Lung (tissue), 12 donors: ENCODE results near the gene BCL2. TPM values are rescaled to one million over a fixed set of nuclear protein-coding genes. Genes with fewer than 3 reads are reported as not detected.
A peak's percentile ranks its signal among the peaks of the same experiment; 100 is the strongest.

ENCODE experiments used
- ATAC-seq: fragments of 200-7000 bp; cut with Tn5 transposase; one replicate; pipeline ENCODE4 v1.9.1; 2020; ENCODE audit warnings: moderate number of reproducible peaks; ENCODE audit not compliant: insufficient read depth, low FRiP score
- DNase-seq, 3 donors: peaks; one replicate each; pipeline ENCODE4 v3.0.0-alpha.2; 2013 to 2017
- H3K27ac ChIP-seq, 2 donors: one replicate each; pipeline ENCODE4 v1.5.1; 2013; ENCODE audit warnings: mild to moderate bottlenecking in 2 of 2, moderate library complexity in 2 of 2, control low read depth in 1 of 2, inconsistent platforms in 1 of 2, low read depth in 1 of 2, low read length in 1 of 2
- H3K27me3 ChIP-seq, 3 donors: one replicate each; pipeline ENCODE4 v1.5.1; 2013; ENCODE audit warnings: low read length in 2 of 3; ENCODE audit not compliant: control insufficient read depth in 3 of 3, insufficient read depth in 3 of 3
- H3K36me3 ChIP-seq, 4 donors: one replicate each; pipeline ENCODE4 v1.5.1; 2013; ENCODE audit warnings: low read length in 4 of 4, mild to moderate bottlenecking in 1 of 4, moderate library complexity in 1 of 4; ENCODE audit not compliant: control insufficient read depth in 4 of 4, insufficient read depth in 4 of 4
- H3K4me1 ChIP-seq, 5 donors: one replicate each; pipeline ENCODE4 v1.5.1; 2013; ENCODE audit warnings: low read length in 5 of 5, mild to moderate bottlenecking in 2 of 5, moderate library complexity in 1 of 5; ENCODE audit not compliant: control insufficient read depth in 5 of 5, insufficient read depth in 5 of 5
- H3K4me3 ChIP-seq: one replicate; pipeline ENCODE4 v1.5.1; 2013; ENCODE audit warnings: mild to moderate bottlenecking, control low read depth, moderate library complexity
- H3K9ac ChIP-seq, 2 donors: one replicate each; pipeline ENCODE4 v1.5.1; 2013; ENCODE audit warnings: low read length in 2 of 2, control low read depth in 1 of 2; ENCODE audit not compliant: insufficient read depth in 1 of 2
- H3K9me3 ChIP-seq, 4 donors: one replicate each; pipeline ENCODE4 v1.5.1; 2013; ENCODE audit warnings: low read length in 3 of 4, mild to moderate bottlenecking in 1 of 4, moderate library complexity in 1 of 4; ENCODE audit not compliant: control insufficient read depth in 4 of 4, insufficient read depth in 3 of 4
- WGBS, 2 donors: extraction: QIAGEN DNeasy Blood & Tissue Kit; methylation state at CpG; one replicate each; pipeline ENCODE4 v1.1.7; 2013; 5-methylcytosine and 5-hydroxymethylcytosine counted together
- polyA plus RNA-seq, 2 donors: library from polyadenylated mRNA; stranded (reverse); fragments of 200-250 nt; gene quantifications; one replicate each; pipeline ENCODE4 v1.2.1, GENCODE V29; 2013
- total RNA-seq, 2 donors: library from RNA; depleted of rRNA in 1 of 2; stranded (reverse); fragments of >200 nt in 1 of 2; gene quantifications; one replicate each; pipeline ENCODE4 v1.2.1, GENCODE V29; 2014 to 2021
- TF ChIP-seq, protein P1 (sequence below): IDR thresholded peaks from 2 replicates; pipeline ENCODE4 v1.5.1; 2012; ENCODE audit warnings: mild to moderate bottlenecking; ENCODE audit errors: control extremely low read depth, extremely low read depth
- donor health status: control.
- donor health status: control.
- donor health status: Bipolar disorder and iron deficiency.
- donor health status: healthy.
- donor health status: DM: yes; HTN: yes; CAD: no.

Gene BCL2
- total and polyA plus RNA-seq, 4 donors: 1.5 to 30.9 (median 5.3) TPM

DNA sequence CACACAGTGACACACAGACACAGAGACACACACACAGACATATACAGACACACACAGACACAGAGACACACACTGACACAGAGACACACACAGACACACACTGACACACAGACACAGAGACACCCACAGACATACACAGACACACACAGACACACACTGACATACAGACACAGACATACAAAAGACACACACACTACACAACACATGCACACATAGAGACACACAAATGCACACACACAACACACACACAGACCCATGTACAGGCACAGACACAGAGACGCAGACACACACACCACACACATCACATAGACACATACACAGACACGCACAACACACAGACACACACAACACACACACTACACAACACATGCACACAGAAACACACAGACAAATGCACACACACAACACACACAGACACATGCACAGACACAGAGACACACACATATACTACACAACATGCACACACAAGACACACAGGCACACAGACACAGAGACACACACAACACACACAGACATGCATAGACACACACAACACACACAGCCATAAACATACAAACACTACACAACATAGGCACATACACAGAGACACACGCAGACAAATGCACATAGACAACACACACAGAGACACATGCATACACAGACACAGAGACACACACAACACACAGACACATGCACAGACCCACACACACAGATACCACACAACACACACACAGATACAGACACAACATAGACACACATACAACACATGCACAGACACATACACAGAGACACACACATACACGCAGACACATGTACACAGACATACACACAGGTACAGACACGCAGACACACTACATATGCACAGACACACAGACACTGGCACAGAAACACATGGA, 120.5 kb downstream of the BCL2 start:
- peak overlapping the region; percentile 5 for H3K4me3 ChIP-seq
- WGBS, 2 donors: 94 to 99% methylated on average over 5 of the region's 5 CpGs
- no peaks in the 10 kb centered on the region for H3K36me3 ChIP-seq
- DNase-seq (no peak), ATAC-seq (no peak)
- no peak overlapping the region for H3K27ac ChIP-seq
- TF ChIP-seq, protein P1, sequence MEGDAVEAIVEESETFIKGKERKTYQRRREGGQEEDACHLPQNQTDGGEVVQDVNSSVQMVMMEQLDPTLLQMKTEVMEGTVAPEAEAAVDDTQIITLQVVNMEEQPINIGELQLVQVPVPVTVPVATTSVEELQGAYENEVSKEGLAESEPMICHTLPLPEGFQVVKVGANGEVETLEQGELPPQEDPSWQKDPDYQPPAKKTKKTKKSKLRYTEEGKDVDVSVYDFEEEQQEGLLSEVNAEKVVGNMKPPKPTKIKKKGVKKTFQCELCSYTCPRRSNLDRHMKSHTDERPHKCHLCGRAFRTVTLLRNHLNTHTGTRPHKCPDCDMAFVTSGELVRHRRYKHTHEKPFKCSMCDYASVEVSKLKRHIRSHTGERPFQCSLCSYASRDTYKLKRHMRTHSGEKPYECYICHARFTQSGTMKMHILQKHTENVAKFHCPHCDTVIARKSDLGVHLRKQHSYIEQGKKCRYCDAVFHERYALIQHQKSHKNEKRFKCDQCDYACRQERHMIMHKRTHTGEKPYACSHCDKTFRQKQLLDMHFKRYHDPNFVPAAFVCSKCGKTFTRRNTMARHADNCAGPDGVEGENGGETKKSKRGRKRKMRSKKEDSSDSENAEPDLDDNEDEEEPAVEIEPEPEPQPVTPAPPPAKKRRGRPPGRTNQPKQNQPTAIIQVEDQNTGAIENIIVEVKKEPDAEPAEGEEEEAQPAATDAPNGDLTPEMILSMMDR: no peak
- H3K9ac ChIP-seq: no peak overlapping the region
- peaks cover 0 to 2% (median 0%) of the 10 kb centered on the region in 4 donors for H3K9me3 ChIP-seq
- H3K27me3 ChIP-seq: no peaks in the 10 kb centered on the region
- peaks cover 0 to 16% (median 2%) of the 10 kb centered on the region in 5 donors for H3K4me1 ChIP-seq

DNA sequence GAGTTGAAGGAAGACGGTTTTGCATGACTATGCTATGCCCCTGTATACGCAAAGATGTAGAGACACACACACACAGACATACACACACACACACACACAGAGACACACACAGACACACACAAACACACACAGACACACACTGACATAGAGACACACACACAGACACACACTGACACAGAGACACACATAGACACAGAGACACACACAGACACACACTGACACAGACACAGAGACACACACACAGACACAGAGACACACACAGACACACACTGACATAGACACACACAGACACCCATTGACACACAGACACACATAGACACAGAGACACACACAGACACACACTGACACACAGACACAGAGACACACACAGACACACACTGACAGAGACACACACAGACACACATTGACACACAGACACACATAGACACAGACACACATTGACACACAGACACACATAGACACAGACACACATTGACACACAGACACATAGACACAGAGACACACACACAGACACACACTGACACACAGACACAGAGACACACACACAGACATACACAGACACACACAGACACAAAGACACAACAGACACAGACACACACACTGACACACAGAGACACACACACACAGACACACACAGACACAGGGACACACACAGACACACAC, 121.3 kb downstream of the BCL2 start:
- no peak overlapping the region for H3K4me3 ChIP-seq
- peak overlapping the region in 1 of 2 donors; percentile 52 for H3K27ac ChIP-seq
- 48 to 63% methylated on average over 2 of the region's 2 CpGs for WGBS, 2 donors
- no peaks in the 10 kb centered on the region for H3K27me3 ChIP-seq
- H3K9me3 ChIP-seq: peaks cover 0 to 2% (median 0%) of the 10 kb centered on the region in 4 donors
- DNase-seq (no peak), ATAC-seq (no peak)
- no peaks in the 10 kb centered on the region for H3K36me3 ChIP-seq
- H3K4me1 ChIP-seq: peaks cover 0 to 16% (median 6%) of the 10 kb centered on the region in 5 donors
- no peak overlapping the region for H3K9ac ChIP-seq
- TF ChIP-seq, protein P1: no peak

DNA sequence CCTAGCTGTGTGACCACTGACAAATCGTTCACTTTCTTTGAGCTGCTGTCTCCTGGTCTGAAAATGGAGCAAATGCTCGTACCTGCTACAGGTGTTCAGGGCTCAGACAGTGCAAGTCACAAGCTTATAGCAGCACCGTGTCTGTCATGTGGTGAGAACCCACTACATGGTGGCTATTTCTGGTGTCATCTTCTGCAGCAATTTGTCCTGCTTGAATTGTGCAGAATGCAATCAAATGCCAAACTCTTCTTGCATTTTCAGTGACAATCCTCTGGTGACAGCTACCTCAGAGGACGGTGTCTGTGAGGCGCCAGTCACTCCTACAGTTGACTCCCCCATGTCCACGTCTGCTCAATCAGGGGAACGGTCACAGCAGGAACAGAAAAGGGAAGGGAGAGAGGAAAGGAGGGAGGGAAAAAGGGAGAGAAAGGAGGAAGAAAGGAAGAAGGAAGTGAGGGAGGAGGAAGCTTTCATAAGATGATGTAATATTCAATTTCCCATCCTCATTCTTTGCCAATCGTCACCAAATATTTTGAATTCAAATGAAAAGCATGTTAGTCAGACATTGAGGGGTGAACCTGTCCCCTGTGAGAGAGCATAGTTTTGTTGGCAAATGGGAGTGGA, 122.2 kb downstream of the BCL2 start:
- Histone ChIP-seq H3K9me3 (peaks cover 0 to 2% (median 0%) of the 10 kb centered on the region in 4 donors), H3K27me3 (no peaks in the 10 kb centered on the region), H3K9ac (no peak overlapping the region), H3K36me3 (no peaks in the 10 kb centered on the region), H3K27ac (no peak overlapping the region), H3K4me3 (no peak overlapping the region), H3K4me1 (peaks cover 0 to 16% (median 8%) of the 10 kb centered on the region in 5 donors)
- DNase-seq: no peak
- ATAC-seq: no peak
- WGBS, 2 donors: 39 to 41% methylated on average over 8 of the region's 8 CpGs
- TF ChIP-seq, protein P1: no peak
